ENCODE data around the gene LAMC1.

LAMC1 gene

GRCh38 chr1:183079712-183080388 is 56.6 kb downstream of the LAMC1 start:
- no peaks in the 10 kb centered on the region for H3K79me1 ChIP-seq (ENCODE audit: low read depth, low read length)
- no peak overlapping the region for H3K23ac ChIP-seq (ENCODE audit: low read depth, low read length, poor library complexity)
- H3K4me1 ChIP-seq (ENCODE audit: control insufficient read depth in 2 of 2, insufficient read depth in 1 of 2, low read depth in 1 of 2, low read length in 2 of 2) = peaks cover 0 to 2% of the 10 kb centered on the region in 2 donors

GRCh38 chr1:183080406-183080805 is 57.2 kb downstream of the LAMC1 start:
- Histone ChIP-seq H2AK5ac (ENCODE audit: low read depth, low read length) (no peak overlapping the region), H3K23ac (ENCODE audit: low read depth, low read length, poor library complexity) (no peak overlapping the region), H2BK15ac (ENCODE audit: low read length) (no peak overlapping the region), H3K9me3 (replicated peaks in 1 of 2; ENCODE audit: control insufficient read depth in 2 of 2, insufficient read depth in 1 of 2, low read depth in 1 of 2, low read length in 2 of 2) (no peaks in the 10 kb centered on the region), H2AFZ (ENCODE audit: low read length) (no peak overlapping the region), H3K4me3 (ENCODE audit: low read length in 2 of 2) (no peak overlapping the region), H2BK120ac (ENCODE audit: low read depth, low read length) (no peak overlapping the region), H3K14ac (ENCODE audit: low read length) (no peak overlapping the region), H3K18ac (ENCODE audit: low read length) (no peak overlapping the region), H3K36me3 (replicated peaks in 1 of 2; ENCODE audit: control insufficient read depth in 2 of 2, insufficient read depth in 2 of 2, low read length in 2 of 2) (peaks cover 0 to 3% of the 10 kb centered on the region in 2 donors), H4K8ac (ENCODE audit: low read depth, low read length) (no peak overlapping the region), H3K27me3 (ENCODE audit: control insufficient read depth in 3 of 3, insufficient read depth in 3 of 3, low read depth in 1 of 3, low read length in 3 of 3) (no peaks in the 10 kb centered on the region), H3K4ac (ENCODE audit: low read length) (no peak overlapping the region), H2BK5ac (ENCODE audit: low read length) (no peak overlapping the region), H3K4me2 (ENCODE audit: insufficient read depth, low read length, poor library complexity, severe bottlenecking) (no peak overlapping the region), H3K9ac (ENCODE audit: low read depth, low read length, poor library complexity) (no peak overlapping the region), H4K91ac (ENCODE audit: low read depth, low read length, poor library complexity) (no peak overlapping the region), H3K27ac (replicated peaks; ENCODE audit: low read length) (no peak overlapping the region), H3K4me1 (ENCODE audit: control insufficient read depth in 2 of 2, insufficient read depth in 1 of 2, low read depth in 1 of 2, low read length in 2 of 2) (peaks cover 0 to 2% of the 10 kb centered on the region in 2 donors), H3K79me1 (ENCODE audit: low read depth, low read length) (no peaks in the 10 kb centered on the region), H2BK12ac (ENCODE audit: low read length) (no peak overlapping the region)
- WGBS, 2 donors (ENCODE audit: extremely low coverage in 2 of 2, insufficient read length in 2 of 2, insufficient replicate concordance in 1 of 2) = no CpG with 5 or more reads among the region's 2 CpGs
- DNase-seq (ENCODE audit: low spot score) = no peak

More at GRCh38 chr1:183079712-183080388, 56.6 kb downstream of the LAMC1 start:
- Histone ChIP-seq H4K8ac (ENCODE audit: low read depth, low read length) (no peak overlapping the region), H3K36me3 (replicated peaks in 1 of 2; ENCODE audit: control insufficient read depth in 2 of 2, insufficient read depth in 2 of 2, low read length in 2 of 2) (peaks cover 0 to 3% of the 10 kb centered on the region in 2 donors), H2BK12ac (ENCODE audit: low read length) (no peak overlapping the region), H3K4me2 (ENCODE audit: insufficient read depth, low read length, poor library complexity, severe bottlenecking) (no peak overlapping the region), H3K27me3 (ENCODE audit: control insufficient read depth in 3 of 3, insufficient read depth in 3 of 3, low read depth in 1 of 3, low read length in 3 of 3) (no peaks in the 10 kb centered on the region), H3K4me3 (ENCODE audit: low read length in 2 of 2) (no peak overlapping the region), H4K91ac (ENCODE audit: low read depth, low read length, poor library complexity) (no peak overlapping the region), H3K9me3 (replicated peaks in 1 of 2; ENCODE audit: control insufficient read depth in 2 of 2, insufficient read depth in 1 of 2, low read depth in 1 of 2, low read length in 2 of 2) (peaks cover 0 to 3% of the 10 kb centered on the region in 2 donors), H3K4ac (ENCODE audit: low read length) (no peak overlapping the region), H2BK120ac (ENCODE audit: low read depth, low read length) (no peak overlapping the region), H3K18ac (ENCODE audit: low read length) (no peak overlapping the region), H3K27ac (replicated peaks; ENCODE audit: low read length) (no peak overlapping the region), H2BK15ac (ENCODE audit: low read length) (no peak overlapping the region), H2AK5ac (ENCODE audit: low read depth, low read length) (no peak overlapping the region), H2BK5ac (ENCODE audit: low read length) (no peak overlapping the region), H2AFZ (ENCODE audit: low read length) (no peak overlapping the region), H3K14ac (ENCODE audit: low read length) (no peak overlapping the region), H3K9ac (ENCODE audit: low read depth, low read length, poor library complexity) (no peak overlapping the region)
- WGBS, 2 donors (ENCODE audit: extremely low coverage in 2 of 2, insufficient read length in 2 of 2, insufficient replicate concordance in 1 of 2) = no CpG with 5 or more reads among the region's 8 CpGs
- DNase-seq (ENCODE audit: low spot score) = no peak

- Histone ChIP-seq H3K36me3 (replicated peaks in 1 of 2; ENCODE audit: control insufficient read depth in 2 of 2, insufficient read depth in 2 of 2, low read length in 2 of 2) (peaks cover 0 to 3% of the 10 kb centered on the region in 2 donors), H2BK5ac (ENCODE audit: low read length) (no peak overlapping the region), H3K14ac (ENCODE audit: low read length) (no peak overlapping the region), H2AFZ (ENCODE audit: low read length) (no peak overlapping the region), H2AK5ac (ENCODE audit: low read depth, low read length) (no peak overlapping the region), H4K91ac (ENCODE audit: low read depth, low read length, poor library complexity) (no peak overlapping the region), H2BK12ac (ENCODE audit: low read length) (no peak overlapping the region), H3K9me3 (replicated peaks in 1 of 2; ENCODE audit: control insufficient read depth in 2 of 2, insufficient read depth in 1 of 2, low read depth in 1 of 2, low read length in 2 of 2) (no peaks in the 10 kb centered on the region), H3K18ac (ENCODE audit: low read length) (no peak overlapping the region), H3K4ac (ENCODE audit: low read length) (no peak overlapping the region), H3K27me3 (ENCODE audit: control insufficient read depth in 3 of 3, insufficient read depth in 3 of 3, low read depth in 1 of 3, low read length in 3 of 3) (no peaks in the 10 kb centered on the region), H3K23ac (ENCODE audit: low read depth, low read length, poor library complexity) (no peak overlapping the region), H3K79me1 (ENCODE audit: low read depth, low read length) (no peaks in the 10 kb centered on the region), H3K9ac (ENCODE audit: low read depth, low read length, poor library complexity) (no peak overlapping the region), H3K4me1 (ENCODE audit: control insufficient read depth in 2 of 2, insufficient read depth in 1 of 2, low read depth in 1 of 2, low read length in 2 of 2) (peaks cover 0 to 2% of the 10 kb centered on the region in 2 donors), H3K4me2 (ENCODE audit: insufficient read depth, low read length, poor library complexity, severe bottlenecking) (no peak overlapping the region), H4K8ac (ENCODE audit: low read depth, low read length) (no peak overlapping the region), H2BK15ac (ENCODE audit: low read length) (no peak overlapping the region), H3K27ac (replicated peaks; ENCODE audit: low read length) (no peak overlapping the region), H3K4me3 (ENCODE audit: low read length in 2 of 2) (no peak overlapping the region), H2BK120ac (ENCODE audit: low read depth, low read length) (no peak overlapping the region)
- no CpG with 5 or more reads among the region's 4 CpGs for WGBS, 2 donors (ENCODE audit: extremely low coverage in 2 of 2, insufficient read length in 2 of 2, insufficient replicate concordance in 1 of 2)
- DNase-seq (ENCODE audit: low spot score) = no peak
These were observed 58.3 kb downstream of the LAMC1 start for GRCh38 chr1:183081402-183082120.

- Histone ChIP-seq H3K14ac (ENCODE audit: low read length) (no peak overlapping the region), H3K18ac (ENCODE audit: low read length) (no peak overlapping the region), H3K9me3 (replicated peaks in 1 of 2; ENCODE audit: control insufficient read depth in 2 of 2, insufficient read depth in 1 of 2, low read depth in 1 of 2, low read length in 2 of 2) (no peaks in the 10 kb centered on the region), H2BK12ac (ENCODE audit: low read length) (no peak overlapping the region), H3K4ac (ENCODE audit: low read length) (no peak overlapping the region), H3K27ac (replicated peaks; ENCODE audit: low read length) (no peak overlapping the region), H2AFZ (ENCODE audit: low read length) (no peak overlapping the region), H3K79me1 (ENCODE audit: low read depth, low read length) (no peaks in the 10 kb centered on the region), H3K36me3 (replicated peaks in 1 of 2; ENCODE audit: control insufficient read depth in 2 of 2, insufficient read depth in 2 of 2, low read length in 2 of 2) (peaks cover 0 to 3% of the 10 kb centered on the region in 2 donors), H2BK5ac (ENCODE audit: low read length) (no peak overlapping the region), H2BK120ac (ENCODE audit: low read depth, low read length) (no peak overlapping the region), H2AK5ac (ENCODE audit: low read depth, low read length) (no peak overlapping the region), H4K91ac (ENCODE audit: low read depth, low read length, poor library complexity) (no peak overlapping the region), H3K4me1 (ENCODE audit: control insufficient read depth in 2 of 2, insufficient read depth in 1 of 2, low read depth in 1 of 2, low read length in 2 of 2) (peaks cover 0 to 2% of the 10 kb centered on the region in 2 donors), H3K9ac (ENCODE audit: low read depth, low read length, poor library complexity) (no peak overlapping the region), H2BK15ac (ENCODE audit: low read length) (no peak overlapping the region), H4K8ac (ENCODE audit: low read depth, low read length) (no peak overlapping the region), H3K27me3 (ENCODE audit: control insufficient read depth in 3 of 3, insufficient read depth in 3 of 3, low read depth in 1 of 3, low read length in 3 of 3) (no peaks in the 10 kb centered on the region), H3K23ac (ENCODE audit: low read depth, low read length, poor library complexity) (no peak overlapping the region), H3K4me2 (ENCODE audit: insufficient read depth, low read length, poor library complexity, severe bottlenecking) (no peak overlapping the region), H3K4me3 (ENCODE audit: low read length in 2 of 2) (no peak overlapping the region)
- WGBS, 2 donors (ENCODE audit: extremely low coverage in 2 of 2, insufficient read length in 2 of 2, insufficient replicate concordance in 1 of 2) = no CpG with 5 or more reads among the region's 1 CpG
- DNase-seq (ENCODE audit: low spot score) = no peak
These were observed 59.4 kb downstream of the LAMC1 start for GRCh38 chr1:183082650-183083049.

Measured in neuronal stem cell (in vitro differentiated cells).